ENCODE results near the gene DPCD.

- no peak for TF ChIP-seq CHD2 (IDR thresholded peaks at IDR 0.05; ENCODE audit: low read length)
- no peak for TF ChIP-seq GABPA (IDR thresholded peaks at IDR 0.05; ENCODE audit: borderline replicate concordance, insufficient read depth, low read length)
- no peak for TF ChIP-seq CREB1 (IDR thresholded peaks at IDR 0.05)
- TF ChIP-seq EZH2 (IDR thresholded peaks at IDR 0.05; ENCODE audit: low read depth, low read length, severe bottlenecking), result no peak
- TF ChIP-seq POLR2A (IDR thresholded peaks at IDR 0.05; ENCODE audit: control extremely low read depth in 1 of 2, low read depth in 2 of 2, low read length in 2 of 2), result no peak
- TF ChIP-seq TCF12 (IDR thresholded peaks at IDR 0.05; ENCODE audit: low read depth, low read length), result no peak
- no peak for TF ChIP-seq SP2 (IDR thresholded peaks at IDR 0.05; ENCODE audit: low read length)
- TF ChIP-seq EP300 (IDR thresholded peaks at IDR 0.05; ENCODE audit: borderline replicate concordance in 1 of 2, low read depth in 2 of 2, low read length in 2 of 2), result no peak
- no peak for TF ChIP-seq ATF3 (IDR thresholded peaks at IDR 0.05; ENCODE audit: insufficient read depth, low read depth, low read length)
- no peak for TF ChIP-seq TBP (IDR thresholded peaks at IDR 0.05; ENCODE audit: low read depth, low read length)
- no peak for TF ChIP-seq BACH1 (IDR thresholded peaks at IDR 0.05; ENCODE audit: low read length)
Observed at GRCh38 chr10:101595591-101596433, 7.7 kb downstream of the DPCD start.

Measured in H1 (cell line).